Stomach (tissue), 4 donors: ENCODE measurements around the gene DNAJB2.

Source experiments
- CTCF ChIP-seq, 7 experiments: fragments of 450-650 bp in 4 of 7; fragments of 200-600 bp in 3 of 7; sonication (generic) in 3 of 7; IDR thresholded peaks; one replicate each; pipeline ENCODE4 v1.5.1; 2016 to 2019; ENCODE audit warnings: antibody characterized with exemption in 7 of 7, control low read depth in 2 of 7, mild to moderate bottlenecking in 1 of 7
- EP300 ChIP-seq: sonication (generic); formaldehyde crosslinking; IDR thresholded peaks from one replicate; pipeline ENCODE4 v1.6.1; 2017; ENCODE audit warnings: antibody characterized with exemption
- POLR2A ChIP-seq, 4 donors: fragments of 450-650 bp; IDR thresholded peaks; one replicate each; pipeline ENCODE4 v1.6.1; 2016; ENCODE audit warnings: antibody characterized with exemption in 4 of 4, control low read depth in 2 of 4, mild to moderate bottlenecking in 1 of 4, moderate library complexity in 1 of 4
- POLR2AphosphoS5 ChIP-seq, 3 donors: sonication (generic); formaldehyde crosslinking; IDR thresholded peaks; one replicate each; pipeline ENCODE4 v1.6.1; 2016; ENCODE audit warnings: antibody characterized with exemption in 3 of 3

GRCh38 chr2:219282943-219283581 lies 3.9 kb downstream of the DNAJB2 start:
- TF ChIP-seq CTCF (IDR thresholded peaks at IDR 0.05) (no peak), POLR2A (IDR thresholded peaks at IDR 0.05) (no peak), POLR2AphosphoS5 (IDR thresholded peaks at IDR 0.05) (no peak), EP300 (no peak)
